Measurements from ENCODE around the gene PER2. TPM values are rescaled to one million over a fixed set of nuclear protein-coding genes. Genes with fewer than 3 reads are reported as not detected.

PER2 gene
- total and polyA plus RNA-seq, 2 of the 4 experiments (the other 2 are of a cell fraction) = 1.7 to 3.2 TPM

GRCh38 chr2:238302087-238302486, 13.7 kb upstream of the PER2 start:
- Histone ChIP-seq H3K4me3 (ENCODE audit: insufficient read depth, low read depth, low read length) (no peak overlapping the region), H4K91ac (ENCODE audit: insufficient read depth, low read depth, low read length) (no peak overlapping the region), H3K4me1 (ENCODE audit: control insufficient read depth, insufficient read depth, low read length) (no peaks in the 10 kb centered on the region), H3K18ac (ENCODE audit: low read depth, low read length) (no peak overlapping the region), H3K79me1 (ENCODE audit: low read depth in 1 of 2, low read length in 2 of 2) (no peaks in the 10 kb centered on the region), H3K23ac (ENCODE audit: low read depth, low read length) (no peak overlapping the region), H2BK15ac (ENCODE audit: low read depth, low read length) (no peak overlapping the region), H4K8ac (ENCODE audit: low read depth in 2 of 2, low read length in 2 of 2) (no peak overlapping the region), H3K9ac (ENCODE audit: low read depth, low read length) (no peak overlapping the region), H2BK120ac (ENCODE audit: low read depth, low read length) (no peak overlapping the region), H2BK20ac (ENCODE audit: low read depth, low read length) (no peak overlapping the region), H2BK5ac (ENCODE audit: low read depth, low read length, poor library complexity, severe bottlenecking) (no peak overlapping the region), H2AK5ac (ENCODE audit: low read depth, low read length) (no peak overlapping the region), H2AFZ (replicated peaks; ENCODE audit: low read length, poor library complexity) (no peak overlapping the region), H3K14ac (replicated peaks; ENCODE audit: low read depth, low read length) (no peak overlapping the region), H3K56ac (ENCODE audit: extremely low read depth, insufficient read depth, low read length) (no peak overlapping the region), H3K9me1 (ENCODE audit: insufficient read depth, low read length) (no peaks in the 10 kb centered on the region), H3K9me3 (ENCODE audit: control insufficient read depth, insufficient read depth, low read length) (no peaks in the 10 kb centered on the region), H4K20me1 (ENCODE audit: insufficient read depth, low read length) (no peaks in the 10 kb centered on the region), H3K27ac (ENCODE audit: insufficient read depth, low read length) (no peak overlapping the region), H2AK9ac (replicated peaks; ENCODE audit: low read depth, low read length, poor library complexity) (no peak overlapping the region), H3K4ac (ENCODE audit: low read depth, low read length) (no peak overlapping the region), H3K27me3 (ENCODE audit: control insufficient read depth, insufficient read depth, low read length) (peaks cover 32% of the 10 kb centered on the region), H3K4me2 (ENCODE audit: low read depth, low read length) (no peak overlapping the region), H3K36me3 (ENCODE audit: control insufficient read depth, insufficient read depth, low read length) (no peaks in the 10 kb centered on the region), H4K5ac (ENCODE audit: low read depth, low read length) (no peak overlapping the region)
- DNase-seq (peak; percentile 15), ATAC-seq (ENCODE audit: low read depth) (no peak)
- WGBS, 2 experiments (ENCODE audit: extremely low coverage in 2 of 2, insufficient read length in 1 of 2) = no CpG with 5 or more reads among the region's 3 CpGs
- BruUV-seq (replicated peaks) = no TSS peak
- ChIA-PET POLR2A (ENCODE audit: unreplicated experiment) (no interaction called here), CTCF (no interaction called here)
- dilution Hi-C loops (cut with HindIII; ENCODE audit: low sequenced_read_pairs, unreplicated experiment) (no loop called here), in situ Hi-C loops (cut with MboI; ENCODE audit: low sequenced_read_pairs) (no loop called here), intact Hi-C loops (cut with micrococcal nuclease) (no loop called here)
- no peak for TF ChIP-seq RFX5 (IDR thresholded peaks at IDR 0.05; ENCODE audit: low read depth, low read length)
- TF ChIP-seq CEBPB (IDR thresholded peaks at IDR 0.05; ENCODE audit: low read depth, low read length) = no peak
- TF ChIP-seq CHD1 (IDR thresholded peaks at IDR 0.05; ENCODE audit: low read depth, low read length) = no peak
- no peak for TF ChIP-seq BHLHE40 (IDR thresholded peaks at IDR 0.05; ENCODE audit: low read depth, low read length)
- no peak for TF ChIP-seq MAZ (IDR thresholded peaks at IDR 0.05; ENCODE audit: borderline replicate concordance, low read depth, low read length)
- TF ChIP-seq MXI1 (IDR thresholded peaks at IDR 0.05; ENCODE audit: borderline replicate concordance, low read depth, low read length) = no peak
- TF ChIP-seq FOS (IDR thresholded peaks at IDR 0.05; ENCODE audit: low read depth, low read length) = no peak
- no peak for TF ChIP-seq ELK1 (IDR thresholded peaks at IDR 0.05; ENCODE audit: borderline replicate concordance, low read depth, low read length)
- no peak for TF ChIP-seq RAD21 (IDR thresholded peaks at IDR 0.05; ENCODE audit: low read length)
- no peak for TF ChIP-seq SMC3 (IDR thresholded peaks at IDR 0.05; ENCODE audit: low read depth, low read length)
- no peak for TF ChIP-seq RCOR1 (IDR thresholded peaks at IDR 0.05; ENCODE audit: insufficient replicate concordance, low read length)
- no peak for TF ChIP-seq POLR2A (IDR thresholded peaks at IDR 0.05; ENCODE audit: low read depth, low read length)

Measured in IMR-90 (cell line).